ENCODE data around the gene RIC8A. TPM values are rescaled to one million over a fixed set of nuclear protein-coding genes. Genes with fewer than 3 reads are reported as not detected.

Gene RIC8A
- total and polyA plus RNA-seq, 2 experiments from 2014 or later = 81.5 to 84.3 TPM

- peaks cover 18% of the 10 kb centered on the region for H3K36me3 ChIP-seq
- TF ChIP-seq CTCF (IDR thresholded peaks at IDR 0.05; ENCODE audit: low read depth, low read length) = no peak
- no peak for DNase-seq (ENCODE audit: low read depth in 1 of 2, low spot score in 1 of 2)
- H3K27ac ChIP-seq = no peak overlapping the region
- no peaks in the 10 kb centered on the region for H3K9me3 ChIP-seq (ENCODE audit: low read depth)
- no peaks in the 10 kb centered on the region for H3K27me3 ChIP-seq
- H3K4me1 ChIP-seq (ENCODE audit: low read depth) = peaks cover 5% of the 10 kb centered on the region
- no peak overlapping the region for H3K4me3 ChIP-seq
Measured at GRCh38 chr11:255816-256215, 48.3 kb downstream of the RIC8A start.

- H3K4me1 ChIP-seq (ENCODE audit: low read depth) = peaks cover 5% of the 10 kb centered on the region
- no peaks in the 10 kb centered on the region for H3K27me3 ChIP-seq
- H3K9me3 ChIP-seq (ENCODE audit: low read depth) = no peaks in the 10 kb centered on the region
- peaks cover 8% of the 10 kb centered on the region for H3K36me3 ChIP-seq
- no peak for DNase-seq (ENCODE audit: low read depth in 1 of 2, low spot score in 1 of 2)
- no peak for TF ChIP-seq CTCF (IDR thresholded peaks at IDR 0.05; ENCODE audit: low read depth, low read length)
- no peak overlapping the region for H3K4me3 ChIP-seq
- no peak overlapping the region for H3K27ac ChIP-seq
Measured at GRCh38 chr11:256952-257737, 49.6 kb downstream of the RIC8A start.

- Histone ChIP-seq H3K9me3 (ENCODE audit: low read depth) (no peaks in the 10 kb centered on the region), H3K27ac (no peak overlapping the region), H3K36me3 (peaks cover 2% of the 10 kb centered on the region), H3K4me1 (ENCODE audit: low read depth) (peaks cover 5% of the 10 kb centered on the region), H3K27me3 (no peaks in the 10 kb centered on the region), H3K4me3 (no peak overlapping the region)
- DNase-seq (ENCODE audit: low read depth in 1 of 2, low spot score in 1 of 2) = no peak
- TF ChIP-seq CTCF (IDR thresholded peaks at IDR 0.05; ENCODE audit: low read depth, low read length) = peak; percentile 16
Measured at GRCh38 chr11:257766-258493, 50.4 kb downstream of the RIC8A start.

- no peak for TF ChIP-seq CTCF (IDR thresholded peaks at IDR 0.05; ENCODE audit: low read depth, low read length)
- no peak overlapping the region for H3K4me3 ChIP-seq
- no peaks in the 10 kb centered on the region for H3K9me3 ChIP-seq (ENCODE audit: low read depth)
- H3K27ac ChIP-seq = no peak overlapping the region
- no peak for DNase-seq (ENCODE audit: low read depth in 1 of 2, low spot score in 1 of 2)
- no peaks in the 10 kb centered on the region for H3K36me3 ChIP-seq
- no peaks in the 10 kb centered on the region for H3K27me3 ChIP-seq
- peaks cover 5% of the 10 kb centered on the region for H3K4me1 ChIP-seq (ENCODE audit: low read depth)
Measured at GRCh38 chr11:259413-259812, 51.9 kb downstream of the RIC8A start.

- H3K27ac ChIP-seq = no peak overlapping the region
- peaks cover 5% of the 10 kb centered on the region for H3K4me1 ChIP-seq (ENCODE audit: low read depth)
- no peaks in the 10 kb centered on the region for H3K9me3 ChIP-seq (ENCODE audit: low read depth)
- no peak overlapping the region for H3K4me3 ChIP-seq
- no peaks in the 10 kb centered on the region for H3K36me3 ChIP-seq
- no peak for DNase-seq (ENCODE audit: low read depth in 1 of 2, low spot score in 1 of 2)
- no peak for TF ChIP-seq CTCF (IDR thresholded peaks at IDR 0.05; ENCODE audit: low read depth, low read length)
- H3K27me3 ChIP-seq = no peaks in the 10 kb centered on the region
Measured at GRCh38 chr11:261624-262023, 54.1 kb downstream of the RIC8A start.

Other genes with a start within 250 kb of the RIC8A start
- gene SCGB1C1, start 14.6 kb upstream of the RIC8A start, total RNA-seq = not detected in 2 replicates
- gene SCGB1C1, start 14.6 kb upstream of the RIC8A start, polyA plus RNA-seq = not detected in 2 replicates
- 26.8 and 30.6 TPM in 2 replicates for gene BET1L, start 309 bp upstream of the RIC8A start, total RNA-seq
- gene BET1L, start 309 bp upstream of the RIC8A start, polyA plus RNA-seq = 44.9 and 62.0 TPM in 2 replicates
- 44.9 and 53.6 TPM in 2 replicates for gene SIRT3, start 28.6 kb downstream of the RIC8A start, total RNA-seq
- 46.1 and 47.7 TPM in 2 replicates for gene SIRT3, start 28.6 kb downstream of the RIC8A start, polyA plus RNA-seq
- 96.3 and 98.4 TPM in 2 replicates for gene PSMD13, start 29.3 kb downstream of the RIC8A start, total RNA-seq
- 167 and 175 TPM in 2 replicates for gene PSMD13, start 29.3 kb downstream of the RIC8A start, polyA plus RNA-seq
- gene NLRP6, start 70.7 kb downstream of the RIC8A start, total RNA-seq = not detected in 2 replicates
- gene NLRP6, start 70.7 kb downstream of the RIC8A start, polyA plus RNA-seq = not detected in 2 replicates
- 29.9 and 88.7 TPM in 2 replicates for gene PGGHG, start 81.4 kb downstream of the RIC8A start, total RNA-seq
- gene PGGHG, start 81.4 kb downstream of the RIC8A start, polyA plus RNA-seq = 33.1 and 42.4 TPM in 2 replicates
- not detected in 2 replicates for gene IFITM5, start 91.8 kb downstream of the RIC8A start, total RNA-seq
- gene IFITM5, start 91.8 kb downstream of the RIC8A start, polyA plus RNA-seq = 0.41 TPM in 1 of 2 replicates, not detected in the other
- gene IFITM2, start 100.1 kb downstream of the RIC8A start, total RNA-seq = 71.6 and 84.8 TPM in 2 replicates
- gene IFITM2, start 100.1 kb downstream of the RIC8A start, polyA plus RNA-seq = 267 and 368 TPM in 2 replicates
- gene IFITM1, start 106.3 kb downstream of the RIC8A start, total RNA-seq = 47.2 and 68.9 TPM in 2 replicates
- gene IFITM1, start 106.3 kb downstream of the RIC8A start, polyA plus RNA-seq = 74.3 and 154 TPM in 2 replicates
- 108 and 137 TPM in 2 replicates for gene IFITM3, start 113.2 kb downstream of the RIC8A start, total RNA-seq
- gene IFITM3, start 113.2 kb downstream of the RIC8A start, polyA plus RNA-seq = 498 and 585 TPM in 2 replicates
- gene B4GALNT4, start 161.8 kb downstream of the RIC8A start, total RNA-seq = 77.4 and 94.4 TPM in 2 replicates
- gene B4GALNT4, start 161.8 kb downstream of the RIC8A start, polyA plus RNA-seq = 35.8 and 44.1 TPM in 2 replicates
- gene PKP3, start 186.5 kb downstream of the RIC8A start, total RNA-seq = 0.09 and 0.70 TPM in 2 replicates
- 0.57 TPM in 1 of 2 replicates, not detected in the other for gene PKP3, start 186.5 kb downstream of the RIC8A start, polyA plus RNA-seq
- 45.6 and 69.5 TPM in 2 replicates for gene SIGIRR, start 207.3 kb downstream of the RIC8A start, total RNA-seq
- gene SIGIRR, start 207.3 kb downstream of the RIC8A start, polyA plus RNA-seq = 35.7 and 46.8 TPM in 2 replicates
- gene ANO9, start 234.3 kb downstream of the RIC8A start, total RNA-seq = 0.51 TPM in 1 of 2 replicates, not detected in the other
- 0.23 and 1.2 TPM in 2 replicates for gene ANO9, start 234.3 kb downstream of the RIC8A start, polyA plus RNA-seq
- gene PTDSS2, start 242.6 kb downstream of the RIC8A start, total RNA-seq = 178 and 202 TPM in 2 replicates
- gene PTDSS2, start 242.6 kb downstream of the RIC8A start, polyA plus RNA-seq = 69.6 and 83.1 TPM in 2 replicates